SK-N-SH treated with all-trans-retinoic acid at 6 μM for 48 hours (cell line): ENCODE results near the gene KIF21B.

Source experiments
- ATAC-seq: fragments of 200-7000 bp; cut with Tn5 transposase; 3 replicates; pipeline ENCODE4 v1.9.1; 2020; ENCODE audit warnings: mild to moderate bottlenecking, moderate library complexity
- ARNTL ChIP-seq: fragments of 450-650 bp; formaldehyde crosslinking; IDR thresholded peaks from 2 replicates; pipeline ENCODE4 v1.5.0; 2020; ENCODE audit warnings: low read depth, mild to moderate bottlenecking, moderate library complexity, borderline replicate concordance
- BACH2 ChIP-seq: fragments of 250-450 bp; sonication (Bioruptor Pico); IDR thresholded peaks from 2 replicates; pipeline ENCODE4 v1.9.0; 2021; ENCODE audit warnings: mild to moderate bottlenecking, borderline replicate concordance
- CSRNP3 ChIP-seq: fragments of 250-450 bp; sonication (Bioruptor Pico); IDR thresholded peaks from 2 replicates; pipeline ENCODE4 v1.5.1; 2021; ENCODE audit warnings: mild to moderate bottlenecking, moderate library complexity
- ISL1 ChIP-seq: fragments of 250-450 bp; sonication (Bioruptor Pico); IDR thresholded peaks from 2 replicates; pipeline ENCODE4 v2.1.2; 2022; ENCODE audit warnings: mild to moderate bottlenecking, moderate library complexity
- PPARA ChIP-seq: fragments of 250-450 bp; sonication (Bioruptor Pico); IDR thresholded peaks from 2 replicates; pipeline ENCODE4 v1.5.0; 2020; ENCODE audit warnings: mild to moderate bottlenecking, borderline replicate concordance
- SNAI2 ChIP-seq: fragments of 250-450 bp; sonication (Bioruptor Pico); IDR thresholded peaks from 2 replicates; pipeline ENCODE4 v1.5.0; 2020; ENCODE audit warnings: mild to moderate bottlenecking, moderate library complexity
- TOX ChIP-seq: fragments of 250-450 bp; sonication (Bioruptor Pico); IDR thresholded peaks from 2 replicates; pipeline ENCODE4 v1.8.0; 2021; ENCODE audit warnings: mild to moderate bottlenecking, moderate library complexity, borderline replicate concordance
- TSHZ2 ChIP-seq: fragments of 250-450 bp; sonication (Bioruptor Pico); IDR thresholded peaks from 2 replicates; pipeline ENCODE4 v1.5.0; 2020; ENCODE audit warnings: mild to moderate bottlenecking, moderate library complexity
- ZC3H10 ChIP-seq: fragments of 250-450 bp; sonication (Bioruptor Pico); IDR thresholded peaks from 2 replicates; pipeline ENCODE4 v1.5.1; 2021; ENCODE audit warnings: mild to moderate bottlenecking, moderate library complexity
- ZFP3 ChIP-seq: fragments of 250-450 bp; sonication (Bioruptor Pico); IDR thresholded peaks from 2 replicates; pipeline ENCODE4 v1.5.0; 2020; ENCODE audit warnings: mild to moderate bottlenecking, moderate library complexity
- ZNF565 ChIP-seq: fragments of 450-650 bp; formaldehyde crosslinking; conservative IDR thresholded peaks from 2 replicates; pipeline ENCODE4 v1.5.0; 2020; ENCODE audit warnings: low read depth, mild to moderate bottlenecking, moderate library complexity
- ZNF70 ChIP-seq: fragments of 450-650 bp; formaldehyde crosslinking; IDR thresholded peaks from 2 replicates; pipeline ENCODE4 v1.5.0; 2020; ENCODE audit warnings: mild to moderate bottlenecking, moderate library complexity
- ZNF8 ChIP-seq: fragments of 450-650 bp; formaldehyde crosslinking; IDR thresholded peaks from 2 replicates; pipeline ENCODE4 v1.5.0; 2020; ENCODE audit warnings: mild to moderate bottlenecking, moderate library complexity
- TF ChIP-seq, protein P1 (sequence below): fragments of 250-450 bp; sonication (Bioruptor Pico); IDR thresholded peaks from 2 replicates; pipeline ENCODE4 v1.8.0; 2021; ENCODE audit warnings: low read depth, mild to moderate bottlenecking, moderate library complexity, borderline replicate concordance

The KIF21B gene

GRCh38 chr1:200977071-200977754, 46.3 kb downstream of the KIF21B start:
- TF ChIP-seq, protein P1, sequence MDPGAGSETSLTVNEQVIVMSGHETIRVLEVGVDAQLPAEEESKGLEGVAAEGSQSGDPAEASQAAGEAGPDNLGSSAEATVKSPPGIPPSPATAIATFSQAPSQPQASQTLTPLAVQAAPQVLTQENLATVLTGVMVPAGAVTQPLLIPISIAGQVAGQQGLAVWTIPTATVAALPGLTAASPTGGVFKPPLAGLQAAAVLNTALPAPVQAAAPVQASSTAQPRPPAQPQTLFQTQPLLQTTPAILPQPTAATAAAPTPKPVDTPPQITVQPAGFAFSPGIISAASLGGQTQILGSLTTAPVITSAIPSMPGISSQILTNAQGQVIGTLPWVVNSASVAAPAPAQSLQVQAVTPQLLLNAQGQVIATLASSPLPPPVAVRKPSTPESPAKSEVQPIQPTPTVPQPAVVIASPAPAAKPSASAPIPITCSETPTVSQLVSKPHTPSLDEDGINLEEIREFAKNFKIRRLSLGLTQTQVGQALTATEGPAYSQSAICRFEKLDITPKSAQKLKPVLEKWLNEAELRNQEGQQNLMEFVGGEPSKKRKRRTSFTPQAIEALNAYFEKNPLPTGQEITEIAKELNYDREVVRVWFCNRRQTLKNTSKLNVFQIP (CRISPR knock-in tag) = no peak
- TF ChIP-seq SNAI2 (no peak), BACH2 (CRISPR knock-in tag) (no peak), ZFP3 (CRISPR knock-in tag) (no peak), PPARA (CRISPR knock-in tag) (no peak), ZNF70 (no peak), CSRNP3 (CRISPR knock-in tag) (no peak)
- TF ChIP-seq, all 23 proteins: peak for 0
- ATAC-seq = no peak

- no peak for TF ChIP-seq CSRNP3 (CRISPR knock-in tag)
- no peak for TF ChIP-seq ZFP3 (CRISPR knock-in tag)
- no peak for TF ChIP-seq ISL1 (CRISPR knock-in tag)
These were observed 46.9 kb downstream of the KIF21B start for GRCh38 chr1:200976634-200977033.

GRCh38 chr1:200975458-200975857, 48.1 kb downstream of the KIF21B start:
- no peak for TF ChIP-seq ZNF70
- ATAC-seq = no peak

More at GRCh38 chr1:200976634-200977033, 46.9 kb downstream of the KIF21B start:
- no peak for ATAC-seq

- no peak for ATAC-seq
- TF ChIP-seq PPARA (CRISPR knock-in tag) = no peak
- no peak for TF ChIP-seq TSHZ2 (CRISPR knock-in tag)
- no peak for TF ChIP-seq ZC3H10 (CRISPR knock-in tag)
- TF ChIP-seq ARNTL (CRISPR knock-in tag) = no peak
- no peak for TF ChIP-seq TOX
- no peak for TF ChIP-seq BACH2 (CRISPR knock-in tag)
- no peak for TF ChIP-seq ISL1 (CRISPR knock-in tag)
- TF ChIP-seq ZNF8 = no peak
- TF ChIP-seq ZNF565 (CRISPR knock-in tag) = no peak
These were observed 48.8 kb downstream of the KIF21B start for GRCh38 chr1:200974711-200975110.

DNA sequence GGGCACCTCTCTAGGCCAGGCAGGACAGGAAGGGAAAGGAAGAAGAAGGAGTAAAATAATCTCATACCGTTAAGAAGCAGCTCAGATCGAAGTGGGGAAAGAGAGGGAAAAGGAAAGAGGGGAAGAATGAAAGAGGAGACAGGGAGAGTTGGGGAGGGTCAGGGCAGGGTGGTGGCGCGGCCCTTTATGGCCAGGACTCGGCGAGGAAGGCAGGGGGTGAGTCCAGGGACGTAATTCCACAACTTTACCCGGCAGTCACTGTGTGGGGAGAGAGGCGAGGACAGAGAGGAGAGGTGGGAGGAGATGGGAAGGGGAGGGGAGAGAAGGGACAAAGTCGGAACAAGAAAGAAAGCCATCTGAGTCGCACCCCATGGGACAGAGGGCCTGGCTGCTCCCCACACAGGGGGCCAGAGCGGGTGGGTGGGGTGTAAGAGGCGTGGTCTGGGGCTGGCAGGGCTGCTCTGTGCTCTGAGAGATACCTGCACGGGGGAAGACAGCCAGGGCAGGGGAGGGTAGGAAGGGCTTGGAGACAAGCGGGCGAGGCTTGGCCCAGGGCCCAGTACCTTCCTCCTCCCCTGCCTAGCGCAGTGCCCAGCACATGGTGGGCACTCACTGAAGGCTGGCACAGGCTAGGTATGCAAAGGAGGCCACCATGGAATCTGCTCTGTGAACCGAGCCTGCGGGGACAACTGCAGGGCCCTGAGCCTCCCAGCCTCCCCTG, 49.4 kb downstream of the KIF21B start:
- no peak for ATAC-seq
- TF ChIP-seq ZC3H10 (CRISPR knock-in tag) (no peak), SNAI2 (no peak), BACH2 (CRISPR knock-in tag) (no peak), ARNTL (CRISPR knock-in tag) (no peak), ZNF565 (CRISPR knock-in tag) (no peak)
